Fibroblast of villous mesenchyme (primary cell): ENCODE data around the gene ZBP1. TPM values are rescaled to one million over a fixed set of nuclear protein-coding genes. Genes with fewer than 3 reads are reported as not detected.

ENCODE experiments used
- DNase-seq: peaks from one replicate; pipeline ENCODE4 v3.0.0-alpha.2; 2010; ENCODE audit warnings: low read depth
- H3K4me3 ChIP-seq: 2 replicates; pipeline ENCODE4 v1.5.1; 2011; ENCODE audit warnings: low read depth, mild to moderate bottlenecking, low read length
- CTCF ChIP-seq: IDR thresholded peaks from 2 replicates; pipeline ENCODE4 v1.5.1; 2012; ENCODE audit warnings: low read depth, mild to moderate bottlenecking, low read length; ENCODE audit not compliant: insufficient read depth
- total RNA-seq: library from RNA; depleted of rRNA; stranded (reverse); fragments of >200 nt; gene quantifications from 2 replicates; pipeline ENCODE4 v1.2.3, GENCODE V29; 2012

The ZBP1 gene
- not detected in 2 replicates for total RNA-seq

GRCh38 chr20:57620274-57620990, at the start of gene ZBP1:
Gene ZBP1, minus strand, starts transcription at chr20:57620426. Its CDS starts 131 bp downstream, at chr20:57620295.
- no peak within 1 kb of the TSS for H3K4me3 ChIP-seq
- TF ChIP-seq CTCF, result no peak
- no peak for DNase-seq

DNA sequence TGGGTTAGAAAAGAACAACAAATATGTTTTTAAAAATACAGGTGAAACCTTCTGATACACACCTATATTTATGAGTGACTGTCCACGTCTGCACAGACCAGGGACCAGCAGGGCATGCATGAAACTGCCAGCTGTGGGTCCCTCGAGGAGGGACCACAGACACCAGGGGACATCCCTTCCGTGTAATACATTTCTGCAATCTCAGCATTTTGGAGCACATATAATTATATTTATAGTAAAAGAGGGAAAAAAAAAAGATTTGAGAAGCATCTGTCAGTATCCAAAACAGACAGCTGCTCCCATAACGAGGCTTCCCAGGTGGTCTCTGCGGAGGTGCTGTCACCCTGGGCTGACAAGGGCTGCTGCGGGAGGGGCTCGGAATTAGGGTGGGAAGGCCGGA, 49.4 kb upstream of the ZBP1 start:
- TF ChIP-seq CTCF, result no peak
- no peak for DNase-seq

GRCh38 chr20:57667924-57668782, 47.9 kb upstream of the ZBP1 start:
- no peak for DNase-seq
- no peak for TF ChIP-seq CTCF
- no peak overlapping the region for H3K4me3 ChIP-seq

More for the DNA sequence above, 49.4 kb upstream of the ZBP1 start:
- H3K4me3 ChIP-seq, result no peak overlapping the region

GRCh38 chr20:57667388-57667787, 47.2 kb upstream of the ZBP1 start:
- DNase-seq, result no peak
- no peak overlapping the region for H3K4me3 ChIP-seq
- TF ChIP-seq CTCF, result no peak

GRCh38 chr20:57666834-57667157, 46.6 kb upstream of the ZBP1 start:
- no peak for TF ChIP-seq CTCF
- no peak overlapping the region for H3K4me3 ChIP-seq
- no peak for DNase-seq

DNA sequence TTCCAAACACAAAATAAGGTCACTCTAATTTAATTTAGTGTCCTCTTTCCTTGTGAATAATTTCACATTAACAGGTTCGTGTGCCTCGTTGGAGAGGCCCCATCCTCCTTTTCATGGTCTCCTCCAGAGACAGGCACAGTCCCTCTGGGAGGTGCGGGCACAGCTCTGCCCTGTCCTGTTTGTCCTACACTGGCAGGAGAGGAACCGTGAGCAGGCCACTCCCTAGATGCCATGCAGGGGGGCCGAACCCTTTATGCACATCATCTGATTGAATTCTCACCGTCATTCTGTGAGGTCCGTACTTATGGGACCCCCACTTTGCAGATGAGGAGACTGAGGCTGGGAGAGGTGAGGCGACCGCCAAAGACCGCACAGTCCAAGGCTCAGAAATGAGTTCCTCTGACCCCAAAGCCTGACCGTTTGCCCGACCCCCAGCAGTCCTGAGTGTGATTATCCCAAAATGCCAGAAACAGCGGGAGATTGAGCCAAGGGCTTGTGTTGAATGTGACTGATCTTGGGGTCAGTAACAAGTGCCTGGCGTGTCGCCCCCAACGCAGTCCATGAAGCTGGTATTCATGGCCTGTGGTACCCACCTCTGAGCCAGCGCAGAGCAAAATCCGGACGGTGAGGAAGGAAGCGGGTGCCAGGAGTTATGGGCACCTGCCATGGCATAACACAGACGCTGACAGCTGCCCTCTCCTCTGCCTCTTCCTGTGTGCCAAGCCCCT, 46.0 kb upstream of the ZBP1 start:
- no peak for DNase-seq
- no peak for TF ChIP-seq CTCF
- no peak overlapping the region for H3K4me3 ChIP-seq
